ENCODE data around the gene ZNF224. TPM values are rescaled to one million over a fixed set of nuclear protein-coding genes. Genes with fewer than 3 reads are reported as not detected.
A peak's percentile ranks its signal among the peaks of the same experiment; 100 is the strongest.

ZNF224 gene
- total and polyA plus RNA-seq, 2 of the 13 experiments (the other 11 are each of a cell fraction or from before 2014, with no cell fraction given), result 13.0 to 16.1 TPM

DNA sequence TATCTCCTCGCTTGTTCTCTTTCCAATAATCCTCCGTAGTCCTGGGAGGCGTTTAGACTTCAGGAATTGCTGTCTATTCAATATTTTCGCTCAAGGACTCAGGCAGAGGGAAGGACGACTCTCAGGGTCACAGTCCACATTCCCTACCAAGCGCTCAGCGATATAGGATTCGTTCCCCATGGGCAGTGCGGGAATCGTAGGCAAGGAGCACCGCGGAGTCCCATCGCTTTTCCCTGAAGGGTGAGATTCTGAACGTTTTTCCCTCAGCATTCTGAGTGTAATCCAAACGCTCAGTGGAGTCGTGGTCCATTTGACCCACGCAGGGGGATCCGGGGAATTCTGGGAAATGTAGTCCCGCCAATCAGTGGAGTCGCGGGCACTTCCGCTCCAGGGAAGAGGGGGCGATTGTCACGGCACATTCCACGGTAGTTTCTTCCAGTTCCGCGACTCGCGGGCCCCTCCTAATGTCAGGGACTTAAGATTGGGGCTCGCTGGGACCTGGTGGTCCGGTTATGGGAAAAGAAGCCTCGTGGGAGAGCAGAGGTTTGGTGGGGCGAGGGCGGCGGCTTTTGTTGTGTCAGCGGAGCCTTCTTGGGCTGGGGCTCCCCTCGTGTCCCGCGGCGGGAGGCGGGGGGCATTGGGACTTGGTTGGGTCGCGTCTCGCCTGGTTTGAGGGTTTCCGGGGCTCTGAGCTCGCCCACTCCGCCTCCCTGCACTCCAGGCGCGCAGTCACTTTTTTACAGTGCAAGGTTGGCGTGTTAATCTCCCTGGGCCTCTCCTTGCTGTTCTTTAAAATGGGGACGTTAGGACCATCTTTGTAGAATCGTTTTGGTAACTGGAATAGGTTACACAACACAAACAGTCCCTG lies 47.3 kb downstream of the ZNF224 start, which contains the start of gene ZNF234 (continued):
- TF ChIP-seq HBP1 (CRISPR knock-in tag; IDR thresholded peaks at IDR 0.05; ENCODE audit: low read depth), result no peak
- no peak for TF ChIP-seq BRCA1 (CRISPR knock-in tag; IDR thresholded peaks at IDR 0.05)
- no peak for TF ChIP-seq DR1 (CRISPR knock-in tag; IDR thresholded peaks at IDR 0.05)
- peak; percentile 19 for TF ChIP-seq ZNF781 (CRISPR knock-in tag; IDR thresholded peaks at IDR 0.05; ENCODE audit: borderline replicate concordance, not compliant biosample characterization)
- TF ChIP-seq KAT8 (CRISPR knock-in tag; IDR thresholded peaks at IDR 0.05), result peak; percentile 80
- TF ChIP-seq RBFOX2 (IDR thresholded peaks at IDR 0.05; ENCODE audit: low read depth, low read length), result 0 out of 2 replicates have a peak, but pooled peaks have one; percentile 42
- TF ChIP-seq MIER2 (CRISPR knock-in tag; IDR thresholded peaks at IDR 0.05), result 0 out of 2 replicates have a peak, but pooled peaks have one; percentile 33
- TF ChIP-seq KDM4B (CRISPR knock-in tag; IDR thresholded peaks at IDR 0.05), result no peak
- no peak for TF ChIP-seq LCORL (IDR thresholded peaks at IDR 0.05)
- no peak for TF ChIP-seq LCORL (CRISPR knock-in tag; IDR thresholded peaks at IDR 0.05)
- TF ChIP-seq KLF6 (CRISPR knock-in tag; IDR thresholded peaks at IDR 0.05), result no peak
- TF ChIP-seq GABPA (IDR thresholded peaks at IDR 0.05; ENCODE audit: low read depth, low read length), result peak; percentile 71
- TF ChIP-seq GABPA (CRISPR knock-in tag; IDR thresholded peaks at IDR 0.05; ENCODE audit: low read depth), result peak; percentile 95
- no peak for TF ChIP-seq ZSCAN30 (CRISPR knock-in tag; IDR thresholded peaks at IDR 0.05)
- peak; percentile 52; the same call in 1 of the 2 replicates for TF ChIP-seq ZNF788 (CRISPR knock-in tag; IDR thresholded peaks at IDR 0.05; ENCODE audit: borderline replicate concordance)
- TF ChIP-seq RCOR2 (CRISPR knock-in tag; IDR thresholded peaks at IDR 0.05), result peak; percentile 74; the same call in 1 of the 2 replicates
- TF ChIP-seq, protein P1, sequence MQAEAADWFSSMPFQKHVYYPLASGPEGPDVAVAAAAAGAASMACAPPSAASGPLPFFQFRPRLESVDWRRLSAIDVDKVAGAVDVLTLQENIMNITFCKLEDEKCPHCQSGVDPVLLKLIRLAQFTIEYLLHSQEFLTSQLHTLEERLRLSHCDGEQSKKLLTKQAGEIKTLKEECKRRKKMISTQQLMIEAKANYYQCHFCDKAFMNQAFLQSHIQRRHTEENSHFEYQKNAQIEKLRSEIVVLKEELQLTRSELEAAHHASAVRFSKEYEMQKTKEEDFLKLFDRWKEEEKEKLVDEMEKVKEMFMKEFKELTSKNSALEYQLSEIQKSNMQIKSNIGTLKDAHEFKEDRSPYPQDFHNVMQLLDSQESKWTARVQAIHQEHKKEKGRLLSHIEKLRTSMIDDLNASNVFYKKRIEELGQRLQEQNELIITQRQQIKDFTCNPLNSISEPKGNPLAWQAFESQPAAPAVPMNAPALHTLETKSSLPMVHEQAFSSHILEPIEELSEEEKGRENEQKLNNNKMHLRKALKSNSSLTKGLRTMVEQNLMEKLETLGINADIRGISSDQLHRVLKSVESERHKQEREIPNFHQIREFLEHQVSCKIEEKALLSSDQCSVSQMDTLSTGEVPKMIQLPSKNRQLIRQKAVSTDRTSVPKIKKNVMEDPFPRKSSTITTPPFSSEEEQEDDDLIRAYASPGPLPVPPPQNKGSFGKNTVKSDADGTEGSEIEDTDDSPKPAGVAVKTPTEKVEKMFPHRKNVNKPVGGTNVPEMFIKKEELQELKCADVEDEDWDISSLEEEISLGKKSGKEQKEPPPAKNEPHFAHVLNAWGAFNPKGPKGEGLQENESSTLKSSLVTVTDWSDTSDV (CRISPR knock-in tag; IDR thresholded peaks at IDR 0.05), result no peak
- TF ChIP-seq SIN3B (IDR thresholded peaks at IDR 0.05; ENCODE audit: low read length), result 0 out of 2 replicates have a peak, but pooled peaks have one; percentile 29
- TF ChIP-seq TEAD3 (CRISPR knock-in tag; optimal IDR thresholded peaks at IDR 0.05; ENCODE audit: borderline replicate concordance), result peak; percentile 88
- TF ChIP-seq ZNF577 (CRISPR knock-in tag; IDR thresholded peaks at IDR 0.05; ENCODE audit: borderline replicate concordance, low read depth), result no peak
- no peak for TF ChIP-seq EHMT2 (IDR thresholded peaks at IDR 0.05; ENCODE audit: borderline replicate concordance, low read depth, low read length)
- TF ChIP-seq ZMYM4 (CRISPR knock-in tag; IDR thresholded peaks at IDR 0.05), result peak; percentile 24; the same call in 1 of the 2 replicates
- TF ChIP-seq ELF4 (CRISPR knock-in tag; IDR thresholded peaks at IDR 0.05; ENCODE audit: borderline replicate concordance), result no peak
- TF ChIP-seq ZNF672 (CRISPR knock-in tag; IDR thresholded peaks at IDR 0.05), result no peak
- TF ChIP-seq HOXA3 (CRISPR knock-in tag; IDR thresholded peaks at IDR 0.05), result peak; percentile 65
- peak; percentile 99 for TF ChIP-seq ZNF335 (CRISPR knock-in tag; IDR thresholded peaks at IDR 0.05)
- peak; percentile 94 for TF ChIP-seq ZNF143 (CRISPR knock-in tag; IDR thresholded peaks at IDR 0.05)
- TF ChIP-seq THYN1 (CRISPR knock-in tag; IDR thresholded peaks at IDR 0.05; ENCODE audit: borderline replicate concordance, low read depth), result 0 out of 2 replicates have a peak, but pooled peaks have one; percentile 24
- no peak for TF ChIP-seq ZNF180 (CRISPR knock-in tag; IDR thresholded peaks at IDR 0.05; ENCODE audit: borderline replicate concordance, low read depth)

All from HepG2 (cell line).